HG03571 (cell line): Measurements from ENCODE around the gene DMD.

Source experiments
- ATAC-seq: cut with Tn5 transposase; IDR thresholded peaks from one replicate; pipeline ENCODE4 v1.9.1; 2021; ENCODE audit not compliant: unreplicated experiment

Gene DMD

DNA sequence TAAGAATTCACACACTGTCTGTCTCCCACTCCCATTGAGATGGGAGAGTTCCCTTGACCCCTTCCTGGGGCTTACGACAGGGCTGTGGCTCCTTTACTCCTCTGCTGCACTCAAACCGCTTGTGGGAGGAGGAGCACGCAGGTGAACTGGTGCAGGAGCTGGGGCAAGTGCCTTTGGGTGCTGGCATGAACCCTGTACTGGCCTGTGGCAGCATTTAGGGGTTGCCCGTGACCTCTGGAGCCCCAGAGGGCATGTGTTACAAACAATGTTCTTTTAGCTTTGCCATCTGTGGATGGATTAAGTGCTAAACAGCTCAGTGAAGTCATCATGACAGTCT lies 2117.7 kb downstream of the DMD start:
- ATAC-seq, result no peak

DNA sequence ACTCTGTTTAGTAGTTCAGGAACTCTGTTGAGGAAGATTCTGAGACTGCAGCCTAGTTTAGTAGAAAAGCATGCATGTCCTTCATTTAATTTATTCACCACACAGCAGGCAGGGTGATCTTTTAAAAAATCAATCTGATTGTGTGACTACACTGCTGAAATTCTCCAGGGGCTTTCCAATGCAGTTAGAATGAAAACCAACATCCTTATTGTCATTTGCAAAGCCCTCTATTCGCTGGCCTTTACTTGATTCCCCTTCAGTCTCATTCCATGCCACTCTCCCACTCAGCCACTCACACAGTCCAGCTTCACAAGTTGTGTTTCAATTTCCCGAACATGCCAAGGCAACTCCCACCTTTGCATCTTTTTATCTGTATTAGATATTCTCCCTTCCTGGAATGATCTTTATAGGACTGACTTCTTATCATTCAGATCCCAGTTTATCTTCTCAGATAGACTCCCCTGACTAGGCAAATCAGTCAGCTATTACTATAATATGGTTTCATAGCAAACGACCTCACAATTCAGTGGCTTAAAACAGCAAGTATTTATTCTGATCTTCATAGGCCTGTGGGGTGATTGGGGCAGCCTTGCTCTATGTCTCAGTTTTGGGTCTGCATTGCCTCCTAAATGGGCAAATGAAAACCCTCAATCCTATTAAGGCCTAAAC lies 2118.2 kb downstream of the DMD start:
- no peak for ATAC-seq

DNA sequence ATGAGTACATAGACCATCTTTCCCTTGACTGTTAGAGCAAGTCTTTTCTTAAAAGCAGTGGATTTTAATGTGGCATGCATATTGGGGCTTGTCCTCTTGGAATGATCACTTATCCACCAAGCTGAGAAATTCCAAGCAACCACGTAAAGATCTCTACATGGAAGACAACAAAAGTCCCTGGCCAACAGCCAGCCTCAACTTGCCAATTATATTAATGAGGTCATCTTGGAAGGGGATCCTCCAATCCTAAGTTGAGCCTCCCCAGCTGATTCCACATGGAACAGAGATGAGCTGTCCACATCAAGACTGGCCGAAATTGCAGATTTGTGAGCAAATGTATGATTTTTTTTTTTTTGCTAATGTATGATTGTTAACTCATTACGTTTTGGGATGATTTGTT lies 2118.9 kb downstream of the DMD start:
- ATAC-seq, result no peak

DNA sequence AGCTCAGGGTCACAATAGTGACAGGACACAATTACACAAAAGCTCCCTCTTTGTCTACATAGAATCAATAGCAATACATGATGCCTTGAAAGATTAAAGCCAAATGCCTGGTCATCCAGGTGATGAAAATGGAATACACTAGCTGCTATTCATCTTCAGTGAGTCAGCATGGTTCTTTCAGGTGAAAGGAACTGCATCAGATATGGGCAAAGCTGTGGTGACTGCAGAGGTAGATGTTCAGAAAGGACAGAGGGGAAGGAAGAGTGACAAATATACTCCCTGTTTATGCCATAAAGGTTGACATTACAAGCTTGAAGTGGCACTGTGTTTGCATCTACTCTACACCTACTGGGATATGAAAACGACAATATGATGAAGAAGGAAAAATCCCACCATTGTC lies 2119.5 kb downstream of the DMD start:
- no peak for ATAC-seq

DNA sequence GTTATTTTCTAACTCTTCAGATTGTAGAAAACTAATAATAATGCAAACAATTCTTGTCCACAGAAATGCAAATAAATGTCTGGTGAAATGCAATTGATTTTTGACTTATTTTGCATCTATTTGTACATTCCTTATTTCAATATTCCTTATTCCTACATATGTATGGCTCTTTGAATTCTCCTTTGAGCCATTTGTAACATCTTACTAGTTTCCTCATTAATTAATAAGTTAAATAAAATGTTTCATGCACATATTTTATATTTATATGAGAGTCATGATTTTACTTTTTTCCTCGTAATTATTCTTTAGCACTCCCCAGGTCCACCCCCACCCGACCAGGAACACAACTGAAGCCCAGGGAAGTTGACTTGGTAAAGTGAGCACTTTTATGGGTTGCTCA lies 2136.8 kb downstream of the DMD start:
- ATAC-seq, result no peak

DNA sequence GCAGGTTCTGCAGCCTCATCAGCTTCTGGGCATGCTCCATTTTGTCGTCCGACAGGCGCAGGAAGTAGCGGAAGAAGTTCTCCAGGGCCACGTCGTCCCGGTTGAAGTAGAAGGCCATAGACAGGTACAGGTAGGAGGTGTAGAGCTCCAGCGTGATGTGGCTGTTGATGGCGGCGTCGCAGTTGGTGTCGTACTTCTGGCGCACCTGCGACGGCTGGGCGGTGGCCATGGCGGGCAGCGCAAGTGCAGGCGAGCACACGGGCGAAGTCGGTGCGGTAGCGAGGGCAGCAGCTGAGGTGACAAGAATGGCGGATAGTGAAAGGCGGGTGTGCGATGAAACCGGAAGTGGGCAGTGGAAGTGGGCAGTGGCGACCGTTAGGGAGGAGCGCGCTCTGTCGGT lies 2139.6 kb downstream of the DMD start, which contains the start of gene FTHL17:
FTHL17 (minus strand) TSS at position 317 of the 400 bp plus-strand sequence; CDS start at position 229, 88 bp downstream.
- ATAC-seq, result no peak

DNA sequence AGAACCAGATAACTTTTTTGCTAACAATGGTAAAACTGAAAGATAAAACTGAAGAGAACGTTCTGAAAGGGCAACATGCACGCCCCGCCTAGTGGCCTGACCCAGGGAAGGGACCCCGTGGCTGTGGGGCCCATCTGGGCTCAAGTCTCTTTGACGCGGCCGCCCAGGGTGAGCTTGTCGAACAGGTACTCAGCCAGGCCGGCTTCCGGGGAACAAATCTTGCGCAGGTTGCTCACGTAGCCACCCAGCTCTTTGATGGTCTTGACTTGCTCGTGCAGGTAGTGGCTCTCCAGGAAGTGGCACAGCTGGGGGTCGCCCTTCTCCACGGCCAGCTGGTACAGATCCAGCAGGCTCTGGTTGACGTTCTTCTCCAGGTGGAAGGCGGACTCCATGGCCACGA lies 2140.1 kb downstream of the DMD start:
- ATAC-seq, result no peak

DNA sequence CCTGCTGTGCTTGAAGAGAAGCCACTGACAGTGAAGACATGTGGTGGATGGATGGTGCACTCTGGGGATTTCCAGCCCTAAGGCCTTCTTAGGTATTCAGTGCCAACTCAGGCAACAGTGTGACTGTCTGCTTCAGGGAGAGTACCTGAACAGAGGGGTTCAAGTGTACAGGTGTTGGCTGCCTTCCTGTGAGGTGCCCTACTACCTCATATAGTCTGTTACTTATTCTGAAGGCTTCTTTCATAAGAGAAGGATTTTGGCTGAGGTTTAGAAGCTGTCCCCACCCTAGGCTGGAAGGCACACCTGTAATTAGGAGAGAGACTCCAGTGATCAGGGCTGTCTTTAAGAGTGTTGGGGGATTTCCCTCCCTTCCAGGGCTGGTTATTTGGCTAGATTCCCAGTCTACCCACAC lies 2141.3 kb downstream of the DMD start:
- peak; percentile 66 for ATAC-seq
